C4-2B (cell line): ENCODE measurements around the gene INPP4A.

Experiments used
- CTCF ChIP-seq: fragments of 450-650 bp; conservative IDR thresholded peaks from 2 replicates; pipeline ENCODE4 v1.5.1; 2017; ENCODE audit warnings: mild to moderate bottlenecking
- ZFX ChIP-seq: fragments of 450-650 bp; IDR thresholded peaks from 2 replicates; pipeline ENCODE4 v1.6.1; 2017

GRCh38 chr2:98571121-98571701 lies 126.6 kb downstream of the INPP4A start:
- TF ChIP-seq CTCF (no peak), ZFX (no peak)
